Stimulated activated CD4-positive, alpha-beta T cell treated with anti-CD3 and anti-CD28 coated beads, Interleukin-4, amount 100 ng/mL, for 4 hours (primary cell): ENCODE results near the gene CACNB2.
"Not testable (repeated sequence)": the region's sequence is repeated elsewhere in the genome, so short reads cannot be mapped to it uniquely, and the experiment has no call there.

Experiments
- DNase-seq, 2 experiments: peaks; one replicate each; pipeline ENCODE4 v3.0.0-alpha.2; 2020

The CACNB2 gene

DNA sequence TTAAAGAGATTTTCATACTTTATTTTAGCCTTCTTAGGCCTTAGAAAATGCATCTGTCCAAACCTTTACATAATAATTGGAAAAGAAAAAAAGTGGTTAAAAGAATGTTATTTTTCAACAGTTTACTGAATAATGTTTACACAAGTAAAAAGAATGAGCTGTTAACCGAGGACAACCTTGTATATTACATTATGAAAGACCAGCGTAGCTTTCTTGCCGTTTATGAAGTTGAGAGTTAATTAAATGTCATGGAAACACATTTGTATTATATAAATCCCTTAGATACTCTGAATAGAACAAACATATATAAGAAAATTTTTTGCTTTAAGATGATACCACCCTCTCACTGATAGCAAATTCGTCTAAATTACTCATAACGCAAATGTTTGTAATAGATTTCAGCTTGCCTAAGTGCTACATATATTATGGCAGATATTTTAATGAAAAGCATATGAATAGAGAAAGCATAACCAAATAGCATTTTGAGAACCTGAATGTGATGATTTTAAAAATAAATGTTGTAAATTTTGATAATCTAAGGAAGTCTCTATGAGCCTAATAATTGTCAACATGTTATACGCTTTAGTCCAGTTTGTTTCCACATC, 9.1 kb downstream of the CACNB2 start:
- no peak for DNase-seq

DNA sequence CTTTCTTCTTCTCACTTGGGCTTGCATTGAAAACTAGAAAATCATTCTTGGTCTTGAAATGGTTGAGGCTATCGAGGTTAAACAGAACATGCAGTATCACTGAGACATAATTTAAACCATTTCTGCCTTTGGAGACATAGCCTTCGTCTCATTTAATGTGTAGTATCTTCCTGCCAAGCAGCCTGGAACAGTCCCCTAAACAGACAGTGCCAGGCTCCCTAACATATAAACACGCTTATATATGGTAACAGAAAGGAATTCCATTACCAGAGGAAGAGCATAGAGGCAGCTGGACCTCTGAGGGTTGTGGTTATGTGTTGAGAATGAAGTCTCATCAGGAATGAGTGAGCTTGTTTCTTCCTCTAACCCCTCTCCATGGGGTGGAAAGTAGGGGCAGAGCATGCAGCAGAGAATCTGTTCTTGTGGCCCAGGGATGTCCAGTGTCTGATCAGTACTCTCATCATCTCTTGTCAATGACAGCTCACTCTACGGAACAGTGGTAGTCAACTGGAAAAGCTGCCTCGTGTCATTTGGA, 11.2 kb downstream of the CACNB2 start:
- no peak for DNase-seq

GRCh38 chr10:18153381-18153780, 13.2 kb downstream of the CACNB2 start:
- DNase-seq: not testable (repeated sequence)

GRCh38 chr10:18155321-18155720, 15.1 kb downstream of the CACNB2 start:
- DNase-seq: no peak

DNA sequence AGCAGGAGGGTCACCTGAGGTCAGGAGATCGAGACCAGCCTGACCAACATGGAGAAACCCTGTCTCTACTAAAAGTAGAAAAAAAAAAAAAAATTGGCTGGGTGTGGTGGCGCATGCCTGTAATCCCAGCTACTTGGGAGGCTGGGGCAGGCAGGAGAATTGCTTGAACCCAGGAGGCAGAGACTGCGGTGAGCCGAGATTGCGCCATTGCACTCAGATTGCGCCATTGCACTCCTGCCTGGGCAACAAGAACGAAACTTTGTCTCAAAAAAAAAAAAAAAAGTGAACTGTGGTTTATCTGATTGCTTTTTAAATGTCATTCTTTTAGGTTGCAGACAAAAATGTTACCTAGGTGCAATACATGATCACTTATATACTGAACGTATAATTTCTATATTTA, 16.6 kb downstream of the CACNB2 start:
- not testable (repeated sequence) for DNase-seq

DNA sequence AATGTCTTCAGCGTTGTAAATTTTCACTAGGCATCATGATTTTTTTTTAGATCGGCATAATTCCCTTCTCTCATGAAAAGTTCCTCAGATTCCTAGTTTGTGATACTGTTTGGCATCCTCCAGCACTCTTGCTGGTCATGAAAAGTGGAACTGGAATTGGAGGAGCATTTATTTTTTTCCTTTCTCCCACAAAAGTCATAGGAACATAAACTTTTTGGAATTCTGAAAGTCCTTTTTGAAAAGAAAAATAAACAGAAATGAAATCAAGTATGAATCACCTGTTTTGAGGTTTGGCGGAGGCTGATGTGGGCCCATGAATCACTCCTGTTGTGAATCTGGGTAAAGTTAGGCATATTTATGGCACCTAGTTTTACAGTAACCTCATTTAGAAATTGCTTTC, 17.7 kb downstream of the CACNB2 start:
- DNase-seq: no peak

DNA sequence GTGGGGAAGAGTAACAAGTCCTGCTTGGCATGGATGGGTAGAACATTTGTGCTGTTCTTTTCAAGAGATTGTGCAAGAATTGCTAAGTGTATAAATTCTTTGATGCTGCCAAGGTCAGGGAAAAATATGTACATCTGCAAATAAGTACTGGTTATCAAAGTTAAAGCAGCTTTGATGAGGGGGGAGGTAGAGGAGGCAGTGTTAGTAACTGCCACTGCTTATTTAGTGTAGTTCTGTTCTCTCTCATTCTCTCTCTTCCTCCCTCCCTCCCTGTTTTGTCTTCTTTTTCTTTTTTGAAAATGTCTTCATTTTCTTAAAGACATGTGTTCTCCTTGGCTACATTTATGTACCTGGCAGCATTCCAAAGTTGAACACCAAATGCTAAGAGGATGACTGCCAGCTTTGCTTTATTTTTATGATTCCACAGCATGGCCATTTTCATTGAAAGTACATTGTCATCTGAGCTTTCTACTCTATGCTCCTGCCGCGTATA, 18.6 kb downstream of the CACNB2 start:
- no peak for DNase-seq

- DNase-seq: no peak
Measured at GRCh38 chr10:18159557-18159956, 19.3 kb downstream of the CACNB2 start.

DNA sequence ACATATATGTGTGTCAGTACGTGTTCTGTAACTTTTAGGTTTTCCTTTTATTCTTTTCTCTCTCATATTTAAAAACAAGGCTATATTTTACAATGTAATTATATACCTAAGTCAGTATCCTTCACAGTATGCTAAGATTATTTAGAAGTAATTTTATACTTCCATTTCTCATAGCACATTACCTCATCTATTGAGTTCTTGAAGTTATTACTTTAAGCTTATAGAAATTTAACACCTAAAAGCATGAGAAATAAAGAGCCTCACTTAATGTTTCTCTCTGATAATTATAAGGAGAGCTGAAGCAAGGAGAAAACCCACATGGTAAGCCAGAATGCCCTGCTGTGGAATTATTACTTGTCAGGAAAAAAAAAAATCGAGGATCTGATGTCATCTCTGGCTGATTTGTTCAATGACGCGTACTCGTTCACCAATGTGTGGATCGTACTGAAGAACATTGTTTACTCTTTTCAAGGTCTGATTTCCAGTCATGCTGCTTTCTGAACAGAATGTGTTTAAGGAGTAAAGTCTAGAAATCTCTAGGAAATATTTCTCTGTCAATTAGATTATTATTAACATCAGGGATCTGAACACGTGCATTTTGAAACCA, 21.9 kb downstream of the CACNB2 start:
- no peak for DNase-seq

DNA sequence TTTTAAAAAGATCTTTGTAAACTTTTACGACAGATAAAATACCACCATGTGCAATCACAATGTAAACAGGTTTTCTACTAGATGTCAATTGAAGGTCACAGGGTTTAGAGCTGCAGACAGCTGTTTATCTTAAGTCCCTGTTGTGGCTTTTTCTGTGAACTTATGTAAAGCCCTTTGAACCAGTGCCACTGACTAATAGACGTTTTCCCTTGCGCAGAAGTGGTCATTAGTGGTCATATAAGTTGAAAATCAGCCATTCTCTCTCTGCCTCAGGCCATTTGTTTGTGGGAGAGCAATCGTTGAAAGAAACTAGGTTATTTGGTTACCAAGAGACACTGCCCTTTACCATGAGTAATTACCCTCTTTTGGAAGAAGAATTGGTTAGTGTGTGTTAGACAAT, 23.9 kb downstream of the CACNB2 start:
- no peak for DNase-seq

- no peak for DNase-seq
Measured at GRCh38 chr10:18164748-18165361, 24.6 kb downstream of the CACNB2 start.

DNA sequence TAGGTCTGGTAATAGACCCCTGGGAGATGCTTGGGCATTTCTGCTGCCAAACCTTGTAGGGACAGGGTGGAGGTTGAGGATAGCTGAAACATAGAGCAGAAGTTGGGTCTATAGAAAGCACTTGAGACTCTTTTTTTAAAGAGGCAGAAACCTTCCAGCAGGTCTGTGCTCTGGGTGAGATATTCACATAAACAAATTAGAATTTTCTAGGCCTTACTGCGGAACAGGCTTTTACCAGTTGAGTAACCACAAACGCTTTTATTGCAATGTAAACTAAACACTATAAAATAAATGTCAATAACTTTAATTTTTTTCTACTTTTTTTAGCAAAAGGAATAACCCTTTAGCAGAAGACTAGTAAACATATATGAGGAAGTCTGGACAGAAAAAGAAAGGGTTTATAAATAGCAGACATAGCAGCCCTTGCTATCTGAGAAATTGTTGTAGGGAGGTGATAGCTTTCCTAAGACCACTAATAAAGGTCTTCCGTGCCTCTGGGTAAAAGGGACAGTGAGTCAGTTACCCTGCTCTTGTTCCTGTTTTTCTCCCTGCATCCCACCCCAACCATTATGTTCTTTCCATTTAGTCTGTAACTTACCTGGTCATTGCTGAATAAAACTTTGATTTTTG, 38.7 kb downstream of the CACNB2 start:
- DNase-seq: no peak

DNA sequence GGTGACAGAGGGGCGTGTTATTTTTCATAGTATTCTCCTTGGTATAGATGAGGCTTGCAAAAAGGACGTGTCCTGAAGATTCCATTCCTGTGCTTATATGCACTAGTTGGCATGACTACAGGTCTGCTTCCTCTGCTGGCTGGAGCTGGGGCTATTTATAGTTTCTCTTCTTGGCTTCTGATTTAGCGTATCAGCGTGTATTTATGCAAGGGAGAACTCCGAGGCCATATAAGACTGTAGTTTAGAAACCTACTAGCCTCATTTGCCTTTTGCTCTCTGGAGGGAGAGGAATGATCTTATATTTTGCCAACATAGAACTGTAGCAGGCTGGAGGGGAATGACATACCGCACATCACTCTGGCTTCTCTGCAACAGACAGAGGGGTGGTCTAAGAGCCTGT, 39.7 kb downstream of the CACNB2 start:
- no peak for DNase-seq

GRCh38 chr10:18181382-18181781, 41.2 kb downstream of the CACNB2 start:
- DNase-seq: not testable (repeated sequence)

GRCh38 chr10:18185621-18186020, 45.4 kb downstream of the CACNB2 start:
- DNase-seq: no peak

GRCh38 chr10:18190840-18191239, 50.6 kb downstream of the CACNB2 start:
- no peak for DNase-seq

DNA sequence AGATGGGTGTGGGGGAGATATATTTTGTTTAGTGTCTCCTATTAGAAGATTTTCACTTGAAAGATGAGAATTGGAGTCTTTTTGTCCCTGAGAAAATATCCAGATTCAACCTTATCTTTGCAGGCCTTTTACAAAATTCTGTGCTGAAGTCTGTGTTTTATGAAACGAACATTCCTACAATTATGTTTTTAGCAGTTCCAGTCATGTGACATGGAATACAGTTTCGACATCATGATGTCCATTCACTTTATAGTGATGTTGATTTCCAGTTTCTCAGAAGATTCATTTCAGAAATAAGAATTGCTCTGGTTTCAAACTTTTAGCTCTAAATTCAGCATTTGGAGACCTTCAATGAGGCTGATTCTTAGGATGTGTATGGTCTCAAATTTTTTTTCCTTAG, 54.4 kb downstream of the CACNB2 start:
- DNase-seq: no peak

- no peak for DNase-seq
Measured at GRCh38 chr10:18195060-18195799, 55.0 kb downstream of the CACNB2 start.

GRCh38 chr10:18196806-18197550, 56.8 kb downstream of the CACNB2 start:
- no peak for DNase-seq

GRCh38 chr10:18197706-18198105, 57.5 kb downstream of the CACNB2 start:
- no peak for DNase-seq

GRCh38 chr10:18201877-18202276, 61.7 kb downstream of the CACNB2 start:
- DNase-seq: no peak
